Body of pancreas (tissue), 4 donors: ENCODE data around the gene EMP2.

Experiments
- POLR2A ChIP-seq, 3 donors: fragments of 450-650 bp; IDR thresholded peaks; one replicate each; pipeline ENCODE4 v1.6.1; 2016; ENCODE audit warnings: antibody characterized with exemption in 3 of 3, mild to moderate bottlenecking in 2 of 3
- TF ChIP-seq, protein P1 (sequence below), 7 experiments: fragments of 450-650 bp in 4 of 7; fragments of 200-600 bp in 3 of 7; sonication (generic) in 3 of 7; IDR thresholded peaks; one replicate each; pipeline ENCODE4 v1.5.1; 2016 to 2019; ENCODE audit warnings: antibody characterized with exemption in 7 of 7

DNA sequence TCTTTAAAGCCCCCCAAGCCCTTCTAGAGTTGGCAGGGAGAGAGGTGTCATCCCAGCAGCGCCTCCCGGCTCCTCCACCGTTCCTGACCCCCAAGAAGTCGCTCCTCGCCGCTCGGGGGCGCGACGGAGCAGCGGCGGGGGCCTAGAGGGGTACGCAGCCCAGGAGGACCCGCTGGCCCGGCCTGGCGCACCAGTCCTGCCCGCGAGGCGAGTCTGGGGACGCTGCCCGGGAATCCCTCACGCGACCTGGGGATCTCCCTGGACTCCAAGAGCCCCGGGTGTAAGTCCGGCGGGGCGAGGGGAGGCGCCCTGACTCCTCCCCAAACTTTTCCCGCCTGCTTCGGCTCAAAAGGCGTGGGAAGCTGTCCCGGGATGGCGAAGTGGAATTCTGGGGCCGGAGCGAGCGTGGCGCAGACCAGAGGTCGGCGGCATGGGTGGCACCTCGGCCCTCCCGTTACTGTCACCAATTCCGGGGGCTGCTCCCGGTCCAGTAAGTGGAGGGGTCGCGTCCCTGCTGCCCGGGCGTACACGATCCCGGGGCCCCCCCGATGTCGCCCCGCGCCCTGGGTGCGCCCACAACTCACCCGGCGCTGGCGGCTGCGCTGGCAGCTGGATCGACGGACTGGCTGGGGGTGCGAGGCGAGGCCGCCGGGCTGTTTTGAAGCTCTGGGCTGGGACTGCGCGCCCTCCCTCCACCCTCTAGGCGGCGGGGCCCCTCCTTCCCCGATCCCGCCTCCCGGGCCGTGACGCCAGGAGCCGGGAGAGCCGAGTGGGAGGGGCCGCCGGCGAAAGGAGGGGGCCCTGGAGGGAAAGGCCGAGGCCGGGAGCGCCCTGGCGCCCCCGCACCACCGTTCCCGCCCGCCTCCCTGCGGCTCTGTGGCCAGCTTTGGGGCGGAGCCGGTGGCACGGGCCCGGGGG is at the start of gene EMP2:
- TF ChIP-seq, protein P1, sequence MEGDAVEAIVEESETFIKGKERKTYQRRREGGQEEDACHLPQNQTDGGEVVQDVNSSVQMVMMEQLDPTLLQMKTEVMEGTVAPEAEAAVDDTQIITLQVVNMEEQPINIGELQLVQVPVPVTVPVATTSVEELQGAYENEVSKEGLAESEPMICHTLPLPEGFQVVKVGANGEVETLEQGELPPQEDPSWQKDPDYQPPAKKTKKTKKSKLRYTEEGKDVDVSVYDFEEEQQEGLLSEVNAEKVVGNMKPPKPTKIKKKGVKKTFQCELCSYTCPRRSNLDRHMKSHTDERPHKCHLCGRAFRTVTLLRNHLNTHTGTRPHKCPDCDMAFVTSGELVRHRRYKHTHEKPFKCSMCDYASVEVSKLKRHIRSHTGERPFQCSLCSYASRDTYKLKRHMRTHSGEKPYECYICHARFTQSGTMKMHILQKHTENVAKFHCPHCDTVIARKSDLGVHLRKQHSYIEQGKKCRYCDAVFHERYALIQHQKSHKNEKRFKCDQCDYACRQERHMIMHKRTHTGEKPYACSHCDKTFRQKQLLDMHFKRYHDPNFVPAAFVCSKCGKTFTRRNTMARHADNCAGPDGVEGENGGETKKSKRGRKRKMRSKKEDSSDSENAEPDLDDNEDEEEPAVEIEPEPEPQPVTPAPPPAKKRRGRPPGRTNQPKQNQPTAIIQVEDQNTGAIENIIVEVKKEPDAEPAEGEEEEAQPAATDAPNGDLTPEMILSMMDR (IDR thresholded peaks at IDR 0.05), result peak in 6 of 7 experiments; percentile 10 to 61 (median 42)
- peak; percentile 43 to 61 (median 51) for TF ChIP-seq POLR2A (IDR thresholded peaks at IDR 0.05)
